SK-N-SH (cell line): Measurements from ENCODE around the gene REXO1. TPM values are rescaled to one million over a fixed set of nuclear protein-coding genes. Genes with fewer than 3 reads are reported as not detected.

Experiments used
- CTCF ChIA-PET: fragments of 300-600, 350-600 bp; formaldehyde crosslinking; extraction: SDS; loops from one replicate; lab custom pipeline; 2021; lab: Yijun Ruan, JAX
- POLR2A ChIA-PET: fragments of 350-600 bp; sonication (Branson Sonifier 250); formaldehyde crosslinking; extraction: SDS; loops from one replicate; lab custom pipeline; 2020; ENCODE audit warnings: antibody characterized with exemption, inconsistent platforms; lab: Yijun Ruan, JAX
- DNase-seq: peaks from one replicate; pipeline ENCODE4 v3.0.0; 2012
- H2AFZ ChIP-seq: fragments of 200-600 bp; sonication (generic); 2 replicates; pipeline ENCODE4 v1.8.1; 2016; ENCODE audit warnings: antibody characterized with exemption, mild to moderate bottlenecking, low read depth
- H3F3A ChIP-seq: fragments of 200-600 bp; sonication (generic); replicated peaks from 2 replicates; pipeline ENCODE3; 2016; ENCODE audit warnings: antibody characterized with exemption, mild to moderate bottlenecking; ENCODE audit not compliant: insufficient read depth
- H3K27ac ChIP-seq, 2 experiments: fragments of 200-500 bp in 1 of 2; fragments of 200-600 bp in 1 of 2; sonication (Bioruptor generic) in 1 of 2; sonication (generic), shearing (Covaris generic) in 1 of 2; 2 replicates each; pipeline versions ENCODE4 v1.5.1 to v1.6.1; 2014 to 2016; ENCODE audit warnings: low read depth in 2 of 2, inconsistent platforms in 1 of 2, low read length in 1 of 2, mild to moderate bottlenecking in 1 of 2, mixed read lengths in 1 of 2
- H3K27me3 ChIP-seq: fragments of 200-600 bp; sonication (generic), shearing (Covaris generic); 2 replicates; pipeline ENCODE4 v1.6.1; 2016; ENCODE audit warnings: mixed run types; ENCODE audit not compliant: insufficient read depth
- H3K36me3 ChIP-seq, 2 experiments: fragments of 200-500 bp in 1 of 2; fragments of 200-600 bp in 1 of 2; sonication (Bioruptor generic) in 1 of 2; sonication (generic) in 1 of 2; replicated peaks in 1 of 2; 2 replicates each; pipeline versions ENCODE3 to v1.5.1; 2014 to 2016; ENCODE audit warnings: low read length in 1 of 2, mild to moderate bottlenecking in 1 of 2; ENCODE audit not compliant: insufficient read depth in 2 of 2, control insufficient read depth in 1 of 2
- H3K4me1 ChIP-seq, 2 experiments: fragments of 200-500 bp in 1 of 2; fragments of 200-600 bp in 1 of 2; sonication (Bioruptor generic) in 1 of 2; sonication (generic), shearing (Covaris generic) in 1 of 2; 2 replicates each; pipeline versions ENCODE4 v1.5.1 to v1.6.1; 2014 to 2016; ENCODE audit warnings: low read depth in 1 of 2, low read length in 1 of 2, mixed run types in 1 of 2; ENCODE audit not compliant: insufficient read depth in 2 of 2, control insufficient read depth in 1 of 2
- H3K4me2 ChIP-seq: fragments of 200-600 bp; sonication (generic), shearing (Covaris generic); 2 replicates; pipeline ENCODE4 v1.6.1; 2017; ENCODE audit warnings: mixed run types
- H3K4me3 ChIP-seq, 2 experiments: fragments of 200-500 bp in 1 of 2; fragments of 200-600 bp in 1 of 2; sonication (Bioruptor generic) in 1 of 2; sonication (generic), shearing (Covaris generic) in 1 of 2; 2 replicates each; pipeline versions ENCODE4 v1.5.1 to v1.8.1; 2014 to 2016; ENCODE audit warnings: low read depth in 2 of 2, inconsistent platforms in 1 of 2, low read length in 1 of 2, mild to moderate bottlenecking in 1 of 2, mixed read lengths in 1 of 2, moderate library complexity in 1 of 2
- H3K79me2 ChIP-seq: fragments of 200-600 bp; sonication (generic); 2 replicates; pipeline ENCODE4 v1.8.1; 2017; ENCODE audit warnings: mild to moderate bottlenecking; ENCODE audit not compliant: insufficient read depth
- H3K9ac ChIP-seq: fragments of 200-600 bp; sonication (generic); 2 replicates; pipeline ENCODE4 v1.6.1; 2017; ENCODE audit warnings: mixed run types
- H3K9me2 ChIP-seq: fragments of 200-600 bp; sonication (generic); 2 replicates; pipeline ENCODE4 v1.6.1; 2017; ENCODE audit warnings: mixed run types
- H3K9me3 ChIP-seq: fragments of 200-600 bp; sonication (generic); 2 replicates; pipeline ENCODE4 v1.6.1; 2017; ENCODE audit warnings: mixed run types, mild to moderate bottlenecking, moderate library complexity
- H4K20me1 ChIP-seq: fragments of 200-600 bp; sonication (generic); 2 replicates; pipeline ENCODE4 v1.6.1; 2017; ENCODE audit warnings: mild to moderate bottlenecking, mixed run types; ENCODE audit not compliant: insufficient read depth
- CHD2 ChIP-seq: fragments of 150-350 bp; IDR thresholded peaks from 2 replicates; pipeline ENCODE4 v1.6.1; 2018; ENCODE audit warnings: low read length; ENCODE audit not compliant: partially characterized antibody
- CTCF ChIP-seq: fragments of 200-600 bp; sonication (generic); IDR thresholded peaks from 2 replicates; pipeline ENCODE4 v1.6.1; 2017; ENCODE audit warnings: antibody characterized with exemption, mild to moderate bottlenecking, moderate library complexity
- ELF1 ChIP-seq: IDR thresholded peaks from 2 replicates; pipeline ENCODE4 v1.4.0; 2012
- EP300 ChIP-seq, 2 experiments: IDR thresholded peaks; 2 replicates each; pipeline versions ENCODE4 v1.4.0 to v1.6.1; 2012; ENCODE audit warnings: borderline replicate concordance in 1 of 2, low read depth in 1 of 2, low read length in 1 of 2
- FOSL2 ChIP-seq: IDR thresholded peaks from 2 replicates; pipeline ENCODE4 v1.4.0; 2012; ENCODE audit warnings: low read depth, mild to moderate bottlenecking, moderate library complexity, borderline replicate concordance
- FOXJ3 ChIP-seq: sonication (generic); formaldehyde crosslinking; IDR thresholded peaks from 2 replicates; pipeline ENCODE4 v1.5.1; 2020; ENCODE audit warnings: mild to moderate bottlenecking, missing genetic modification reagents
- GABPA ChIP-seq: IDR thresholded peaks from 2 replicates; pipeline ENCODE4 v1.4.0; 2012; ENCODE audit warnings: low read depth, mild to moderate bottlenecking
- IRF3 ChIP-seq: fragments of 150-350 bp; IDR thresholded peaks from 2 replicates; pipeline ENCODE4 v1.6.1; 2016; ENCODE audit warnings: mild to moderate bottlenecking, low read depth, low read length
- JUND ChIP-seq: IDR thresholded peaks from 2 replicates; pipeline ENCODE4 v1.4.0; 2012
- MXI1 ChIP-seq: IDR thresholded peaks from 2 replicates; pipeline ENCODE4 v1.6.1; 2012; ENCODE audit warnings: mild to moderate bottlenecking, low read depth, low read length, improper control_type of control experiment
- NRF1 ChIP-seq: IDR thresholded peaks from 2 replicates; pipeline ENCODE4 v1.6.1; 2012; ENCODE audit warnings: low read depth, mild to moderate bottlenecking, low read length
- PBX3 ChIP-seq: IDR thresholded peaks from 2 replicates; pipeline ENCODE4; 2012
- POLR2AphosphoS5 ChIP-seq: IDR thresholded peaks from 2 replicates; pipeline ENCODE4 v1.6.1; 2012; ENCODE audit warnings: low read depth, low read length
- RAD21 ChIP-seq: IDR thresholded peaks from 2 replicates; pipeline ENCODE4 v1.6.1; 2012; ENCODE audit warnings: mild to moderate bottlenecking, low read length
- RCOR1 ChIP-seq: fragments of 150-350 bp; IDR thresholded peaks from 2 replicates; pipeline ENCODE4 v1.6.1; 2017; ENCODE audit warnings: antibody characterized with exemption, low read length
- REST ChIP-seq: IDR thresholded peaks from 2 replicates; pipeline ENCODE4 v1.6.1; 2012; ENCODE audit warnings: mild to moderate bottlenecking, low read depth, low read length, moderate library complexity
- RFX5 ChIP-seq: IDR thresholded peaks from 2 replicates; pipeline ENCODE4 v1.6.1; 2012; ENCODE audit warnings: mild to moderate bottlenecking, improper control_type of control experiment, low read length
- RXRA ChIP-seq: IDR thresholded peaks from 2 replicates; pipeline ENCODE4 v1.4.0; 2012; ENCODE audit warnings: low read depth, mild to moderate bottlenecking, borderline replicate concordance
- TCF12 ChIP-seq: IDR thresholded peaks from 2 replicates; pipeline ENCODE4 v1.4.0; 2012
- TEAD4 ChIP-seq: IDR thresholded peaks from 2 replicates; pipeline ENCODE4 v1.4.0; 2012; ENCODE audit warnings: mild to moderate bottlenecking, borderline replicate concordance; ENCODE audit not compliant: insufficient read depth
- WGBS: methylation state at CpG from one replicate; pipeline ENCODE4 v1.1.6; 2017; ENCODE audit warnings: low lambda C conversion rate; 5-methylcytosine and 5-hydroxymethylcytosine counted together
- polyA plus RNA-seq, 3 experiments: library from polyadenylated mRNA; depleted of rRNA; stranded (reverse); fragments of >200 nt; gene quantifications; 2 replicates each; pipeline ENCODE4 v1.2.3, GENCODE V29; 2012

Gene REXO1
- polyA plus RNA-seq, 1 of the 3 experiments (the other 2 are of a cell fraction), result 18.8 TPM

GRCh38 chr19:1866693-1867348 is 18.5 kb upstream of the REXO1 start:
- 97% methylated on average over 7 of the region's 8 CpGs for WGBS
- H3K4me1 ChIP-seq, result peaks cover 3 to 7% of the 10 kb centered on the region in 2 experiments; a peak in 2 of 4 replicates
- DNase-seq, result no peak
- H3K27ac ChIP-seq, result no peak overlapping the region
- no peak overlapping the region for H3K9ac ChIP-seq
- no peak overlapping the region for H2AFZ ChIP-seq
- H3K4me2 ChIP-seq, result no peak overlapping the region
- peaks cover 13% of the 10 kb centered on the region for H3F3A ChIP-seq
- TF ChIP-seq RCOR1 (no peak), MXI1 (no peak), REST (no peak), RFX5 (no peak), PBX3 (no peak), FOXJ3 (CRISPR knock-in tag) (no peak), TEAD4 (no peak), RXRA (no peak), TCF12 (no peak), IRF3 (no peak), CHD2 (no peak), JUND (no peak), CTCF (no peak), EP300 (IDR thresholded peaks at IDR 0.05; ENCODE audit: borderline replicate concordance in 1 of 2, low read depth in 1 of 2, low read length in 1 of 2) (no peak), GABPA (no peak), POLR2AphosphoS5 (no peak), RAD21 (no peak), ELF1 (no peak), NRF1 (no peak), FOSL2 (no peak)
- POLR2A ChIA-PET, result interaction anchor here (0.6 to 1.3 kb wide), 2 partner anchors 8 to 917 kb away, joined by 3 read pairs; no protein-coding TSS in a partner anchor
- no peaks in the 10 kb centered on the region for H3K27me3 ChIP-seq
- CTCF ChIA-PET, result interaction anchor here (0.9 kb wide), 1 partner anchor 29 kb away, joined by 3 read pairs; no protein-coding TSS in a partner anchor
- peaks cover 8% of the 10 kb centered on the region for H4K20me1 ChIP-seq
- no peaks in the 10 kb centered on the region for H3K9me3 ChIP-seq
- H3K4me3 ChIP-seq, result no peak overlapping the region
- H3K9me2 ChIP-seq, result no peaks in the 10 kb centered on the region
- peaks cover 64% of the 10 kb centered on the region for H3K79me2 ChIP-seq
- H3K36me3 ChIP-seq, result peaks cover 3% of the 10 kb centered on the region in 2 experiments
